Body of pancreas (tissue), 4 donors: Measurements from ENCODE around the gene VPS39. TPM values are rescaled to one million over a fixed set of nuclear protein-coding genes. Genes with fewer than 3 reads are reported as not detected.

ENCODE experiments used
- ATAC-seq: fragments of 150-250 bp; one replicate; pipeline ENCODE4 v1.9.1; 2016
- DNase-seq, 4 donors: peaks; one replicate each; pipeline ENCODE4 v3.0.0-alpha.2; 2019
- H3K27ac ChIP-seq, 4 donors: fragments of 200-600 bp; sonication (generic); 1 replicate in 3 of 4; 2 replicates in 1 of 4; pipeline versions ENCODE4 v1.5.1 to v1.6.1; 2016 to 2019; ENCODE audit warnings: mild to moderate bottlenecking in 1 of 4, mixed read lengths in 1 of 4, moderate library complexity in 1 of 4
- H3K27me3 ChIP-seq, 2 donors: fragments of 200-600 bp; sonication (generic); one replicate each; pipeline ENCODE4 v1.6.0; 2016; ENCODE audit warnings: mild to moderate bottlenecking in 1 of 2
- H3K36me3 ChIP-seq, 2 donors: fragments of 200-600 bp; sonication (generic); replicated peaks in 1 of 2; 2 replicates each; pipeline ENCODE4 v1.5.1; 2016; ENCODE audit warnings: low read depth in 2 of 2; ENCODE audit not compliant: insufficient read depth in 1 of 2
- H3K4me1 ChIP-seq: fragments of 200-600 bp; sonication (generic); one replicate; pipeline ENCODE4 v1.6.0; 2016
- H3K4me3 ChIP-seq, 2 donors: fragments of 200-600 bp; sonication (generic); 1 replicate in 1 of 2; 2 replicates in 1 of 2; pipeline ENCODE4 v1.5.1; 2016 to 2019
- H3K9me3 ChIP-seq, 3 donors: fragments of 200-600 bp; sonication (generic); 1 replicate in 2 of 3; 2 replicates in 1 of 3; pipeline ENCODE4 v1.5.1; 2016
- CTCF ChIP-seq, 7 experiments: fragments of 450-650 bp in 4 of 7; fragments of 200-600 bp in 3 of 7; sonication (generic) in 3 of 7; IDR thresholded peaks; one replicate each; pipeline ENCODE4 v1.5.1; 2016 to 2019; ENCODE audit warnings: antibody characterized with exemption in 7 of 7
- POLR2A ChIP-seq, 3 donors: fragments of 450-650 bp; IDR thresholded peaks; one replicate each; pipeline ENCODE4 v1.6.1; 2016; ENCODE audit warnings: antibody characterized with exemption in 3 of 3, mild to moderate bottlenecking in 2 of 3
- WGBS, 2 donors: methylation state at CpG; one replicate each; pipeline ENCODE4 v1.1.5; 2017; 5-methylcytosine and 5-hydroxymethylcytosine counted together
- intact Hi-C: fragments of 100-400 bp; cut with DNase I; formaldehyde crosslinking; loops from one replicate; pipeline ENCODE4 v1.15.1; 2023
- total RNA-seq, 2 donors: library from RNA; depleted of rRNA; stranded (reverse); fragments of >200 nt; gene quantifications; one replicate each; pipeline ENCODE4 v1.1.0, GENCODE V29; 2016

The VPS39 gene
- total RNA-seq, 2 donors from 2014 or later = 48.5 to 133 TPM

GRCh38 chr15:42133356-42133755 is 74.7 kb downstream of the VPS39 start:
- Histone ChIP-seq H3K4me3 (no peak overlapping the region), H3K4me1 (no peaks in the 10 kb centered on the region), H3K27me3 (no peaks in the 10 kb centered on the region), H3K36me3 (no peaks in the 10 kb centered on the region), H3K27ac (no peak overlapping the region), H3K9me3 (no peaks in the 10 kb centered on the region)
- DNase-seq (no peak), ATAC-seq (no peak)
- intact Hi-C loops = no loop called here
- TF ChIP-seq CTCF (IDR thresholded peaks at IDR 0.05) = no peak
- TF ChIP-seq POLR2A (IDR thresholded peaks at IDR 0.05) = no peak
- 90 to 91% methylated on average over 4 of the region's 4 CpGs for WGBS, 2 donors

- ATAC-seq = no peak
- peak in 2 of 4 donors; percentile 16 to 36 for DNase-seq
- no peaks in the 10 kb centered on the region for H3K9me3 ChIP-seq
- H3K36me3 ChIP-seq = no peaks in the 10 kb centered on the region
- no peaks in the 10 kb centered on the region for H3K27me3 ChIP-seq
- no peak overlapping the region for H3K27ac ChIP-seq
- WGBS, 2 donors = 63 to 76% methylated on average over 8 to 9 of the region's 9 CpGs
- no peak overlapping the region for H3K4me3 ChIP-seq
- H3K4me1 ChIP-seq = no peaks in the 10 kb centered on the region
- intact Hi-C loops = no loop called here
- no peak for TF ChIP-seq CTCF (IDR thresholded peaks at IDR 0.05)
- TF ChIP-seq POLR2A (IDR thresholded peaks at IDR 0.05) = no peak
These were observed 76.0 kb downstream of the VPS39 start for GRCh38 chr15:42131826-42132806.

GRCh38 chr15:42131006-42131405 is 77.1 kb downstream of the VPS39 start:
- H3K27ac ChIP-seq = no peak overlapping the region
- DNase-seq (no peak), ATAC-seq (no peak)
- H3K27me3 ChIP-seq = no peaks in the 10 kb centered on the region
- no peak for TF ChIP-seq CTCF (IDR thresholded peaks at IDR 0.05)
- TF ChIP-seq POLR2A (IDR thresholded peaks at IDR 0.05) = no peak
- WGBS, 2 donors = 88% methylated on average over 1 of the region's 1 CpG
- H3K9me3 ChIP-seq = no peaks in the 10 kb centered on the region
- H3K4me3 ChIP-seq = no peak overlapping the region
- intact Hi-C loops = no loop called here
- no peaks in the 10 kb centered on the region for H3K4me1 ChIP-seq
- no peaks in the 10 kb centered on the region for H3K36me3 ChIP-seq

GRCh38 chr15:42130246-42130986 is 77.7 kb downstream of the VPS39 start:
- Histone ChIP-seq H3K4me1 (no peaks in the 10 kb centered on the region), H3K36me3 (no peaks in the 10 kb centered on the region), H3K27me3 (no peaks in the 10 kb centered on the region), H3K9me3 (no peaks in the 10 kb centered on the region), H3K27ac (no peak overlapping the region), H3K4me3 (no peak overlapping the region)
- WGBS, 2 donors = 59 to 60% methylated on average over 6 to 8 of the region's 8 CpGs
- TF ChIP-seq CTCF (IDR thresholded peaks at IDR 0.05) = no peak
- TF ChIP-seq POLR2A (IDR thresholded peaks at IDR 0.05) = no peak
- intact Hi-C loops = no loop called here
- ATAC-seq (no peak), DNase-seq (no peak)
